ENCODE measurements around the gene RIPOR3. TPM values are rescaled to one million over a fixed set of nuclear protein-coding genes. Genes with fewer than 3 reads are reported as not detected.
A peak's percentile ranks its signal among the peaks of the same experiment; 100 is the strongest.
"Not testable (repeated sequence)": the region's sequence is repeated elsewhere in the genome, so short reads cannot be mapped to it uniquely, and the experiment has no call there.

RIPOR3 gene
- total RNA-seq, 2 experiments from 2014 or later: not detected

DNA sequence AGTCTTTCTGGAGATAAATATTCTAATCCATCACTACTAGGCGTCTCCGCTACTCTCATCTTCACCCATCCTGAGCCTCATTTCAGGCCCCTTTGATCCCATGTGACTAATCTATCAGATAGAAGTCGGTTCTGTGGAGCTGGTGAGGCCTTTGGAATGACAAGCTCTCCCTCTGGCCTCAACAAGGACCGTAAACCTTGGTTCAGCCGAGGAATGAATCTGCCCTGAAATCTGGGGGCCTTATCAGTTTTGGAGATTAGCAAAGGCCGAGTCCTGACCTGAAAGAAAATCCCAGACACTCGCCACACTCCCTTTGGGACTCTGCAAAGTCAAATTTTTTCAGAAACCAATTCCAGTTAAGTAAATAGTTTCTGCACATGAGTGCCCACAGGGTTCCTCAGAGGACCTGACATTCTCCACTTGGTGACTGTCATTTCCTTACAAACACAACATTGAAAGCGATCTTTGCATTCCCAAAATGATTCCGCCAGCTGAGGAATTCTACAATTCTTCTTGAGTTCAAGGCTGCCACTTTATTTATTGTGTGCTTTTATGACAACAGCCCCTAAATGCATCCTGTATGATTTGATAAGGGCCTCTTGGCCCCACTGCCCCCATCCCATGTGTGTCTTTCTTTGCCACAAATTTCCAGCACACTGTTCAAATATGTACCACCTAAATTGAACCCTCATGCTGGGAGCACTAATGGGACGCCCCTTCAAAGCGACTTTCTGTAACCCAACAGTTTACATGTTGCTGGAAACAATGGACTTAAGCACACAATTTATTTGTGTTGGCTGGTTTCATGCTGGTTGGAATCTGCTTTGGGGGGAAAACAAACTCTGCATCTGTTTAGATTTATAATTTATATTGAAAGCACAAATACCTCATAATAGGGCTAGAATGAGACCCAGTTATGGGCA is 10.0 kb upstream of the RIPOR3 start:
- Mint-ChIP-seq H3K9me3 (no peaks in the 10 kb centered on the region), H3K4me1 (no peaks in the 10 kb centered on the region), H3K27me3 (peaks cover 4% of the 10 kb centered on the region)

DNA sequence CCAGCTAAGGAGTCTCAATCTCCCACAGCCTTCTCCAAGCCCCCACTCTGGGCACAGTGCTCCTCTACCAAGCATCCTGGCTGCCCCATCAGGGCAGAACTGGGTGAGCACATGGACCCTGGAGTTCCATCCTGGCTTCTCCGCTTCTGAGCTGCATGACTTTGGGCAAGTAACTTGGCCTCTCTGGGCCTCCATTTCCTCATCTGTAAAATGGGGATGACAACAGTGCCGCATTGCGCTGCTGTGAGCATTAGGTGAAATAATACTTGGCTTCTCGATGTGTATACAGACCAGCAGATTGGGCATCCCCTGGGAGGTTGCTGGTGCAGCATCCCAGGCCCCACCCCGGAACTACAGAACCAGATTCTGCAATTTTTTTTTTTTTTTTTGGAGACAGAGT is 8.3 kb upstream of the RIPOR3 start:
- no peak overlapping the region for H3K4me3 Mint-ChIP-seq
- no peaks in the 10 kb centered on the region for H3K4me1 Mint-ChIP-seq
- no peak for DNase-seq
- no peak overlapping the region for H3K27ac Mint-ChIP-seq
- H3K27me3 Mint-ChIP-seq: peaks cover 4% of the 10 kb centered on the region
- no peaks in the 10 kb centered on the region for H3K9me3 Mint-ChIP-seq
- H3K36me3 Mint-ChIP-seq: no peaks in the 10 kb centered on the region

More for the DNA sequence above, 10.0 kb upstream of the RIPOR3 start:
- no peak overlapping the region for H3K27ac Mint-ChIP-seq
- no peak for DNase-seq
- H3K36me3 Mint-ChIP-seq: no peaks in the 10 kb centered on the region
- H3K4me3 Mint-ChIP-seq: no peak overlapping the region

DNA sequence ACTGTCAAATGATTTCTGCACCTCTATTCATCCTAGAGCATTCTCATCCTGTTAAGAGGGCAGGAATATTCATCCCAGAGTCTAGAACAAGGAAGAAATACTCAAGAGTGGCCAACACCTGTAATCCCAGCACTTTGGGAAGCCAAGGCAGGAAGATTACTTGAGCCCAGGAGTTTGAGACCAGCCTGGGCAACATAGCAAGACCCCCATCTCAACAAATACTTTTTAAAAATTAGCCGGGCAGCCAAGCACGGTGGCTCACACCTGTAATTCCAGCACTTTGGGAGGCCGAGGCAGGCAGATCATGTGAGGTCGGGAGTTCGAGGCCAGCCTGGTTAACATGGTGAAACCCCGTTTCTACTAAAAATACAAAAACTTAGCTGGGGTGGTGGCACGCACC is 6.9 kb upstream of the RIPOR3 start:
- not testable (repeated sequence) for H3K4me3 Mint-ChIP-seq

DNA sequence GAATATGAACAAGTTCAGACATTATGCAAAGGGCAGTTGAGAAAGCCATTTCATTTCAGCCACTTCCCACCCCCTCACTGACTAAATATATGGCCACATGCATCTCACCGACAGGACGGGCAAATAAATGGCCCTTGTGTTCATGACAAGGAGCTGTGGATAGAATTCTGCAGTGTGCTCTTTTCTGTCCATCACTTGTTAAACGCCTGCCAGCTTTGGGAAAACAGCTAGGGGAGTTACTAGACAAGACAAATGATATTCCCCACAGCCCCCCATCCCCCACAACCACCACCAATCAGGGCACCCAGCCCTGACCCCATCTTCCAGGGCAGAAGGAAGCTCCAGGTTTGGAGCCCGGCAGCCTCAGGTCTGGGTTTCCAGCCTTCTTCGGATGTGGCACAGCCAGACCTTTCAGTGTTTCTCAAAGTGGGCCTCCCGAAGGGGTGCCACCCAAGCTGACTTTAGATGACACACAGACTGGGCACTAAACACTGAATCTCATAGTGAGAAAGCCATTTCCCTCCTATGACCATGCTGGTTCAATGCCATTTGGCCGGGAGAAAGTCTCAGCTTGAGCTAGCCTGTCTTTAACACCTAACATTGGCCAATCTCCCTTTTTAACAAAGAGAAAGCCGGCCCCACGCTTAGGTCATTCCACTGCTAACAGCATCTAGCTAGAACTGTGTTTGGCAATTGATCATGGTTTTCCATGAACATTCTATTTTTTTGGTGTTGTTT is 4.0 kb upstream of the RIPOR3 start:
- no peaks in the 10 kb centered on the region for H3K36me3 Mint-ChIP-seq

More for the DNA sequence above, 6.9 kb upstream of the RIPOR3 start:
- H3K36me3 Mint-ChIP-seq, H3K27ac Mint-ChIP-seq, H3K4me1 Mint-ChIP-seq, H3K9me3 Mint-ChIP-seq, DNase-seq: not testable (repeated sequence)
- peaks cover 10% of the 10 kb centered on the region for H3K27me3 Mint-ChIP-seq

DNA sequence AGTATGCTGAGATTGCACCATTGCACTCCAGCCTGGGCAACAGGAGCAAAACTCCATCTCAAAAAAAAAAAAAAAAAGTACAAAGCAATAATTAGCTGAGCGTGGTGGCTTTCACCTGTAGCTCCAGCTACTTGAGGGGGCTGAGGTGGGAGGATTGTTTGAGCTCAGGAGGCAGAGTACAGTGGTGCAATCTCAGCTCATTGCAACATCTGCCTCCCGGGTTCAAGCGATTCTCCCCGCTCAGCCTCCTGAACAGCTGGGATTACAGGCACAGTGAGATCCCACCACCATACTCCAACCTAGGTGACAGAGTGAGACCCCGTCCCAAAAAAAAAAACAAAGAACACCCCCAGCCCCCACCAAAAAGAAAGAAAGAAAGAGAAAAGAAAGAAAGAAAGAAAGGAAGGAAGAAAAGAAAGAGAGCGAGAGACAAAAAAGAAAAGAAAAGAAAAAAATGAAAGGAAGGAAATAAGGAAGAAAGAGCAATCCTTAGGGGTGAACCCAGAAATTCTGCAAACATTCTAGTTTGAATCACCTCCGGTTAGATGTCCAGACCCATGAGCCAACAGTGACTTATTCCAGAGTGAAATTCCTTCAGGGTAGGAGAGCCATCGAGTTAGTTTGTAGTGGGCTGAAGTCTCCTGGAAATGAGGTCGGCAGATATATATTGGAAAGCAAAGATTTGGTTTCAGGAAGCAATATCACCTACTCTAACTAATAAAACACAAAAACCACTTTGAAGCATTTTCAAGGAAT is 3.2 kb upstream of the RIPOR3 start:
- H3K27me3 Mint-ChIP-seq: peaks cover 41% of the 10 kb centered on the region
- H3K36me3 Mint-ChIP-seq: no peaks in the 10 kb centered on the region
- no peak for DNase-seq
- no peak overlapping the region for H3K27ac Mint-ChIP-seq
- H3K9me3 Mint-ChIP-seq: no peaks in the 10 kb centered on the region
- H3K4me1 Mint-ChIP-seq: peaks cover 10% of the 10 kb centered on the region
- no peak overlapping the region for H3K4me3 Mint-ChIP-seq

More for the DNA sequence above, 4.0 kb upstream of the RIPOR3 start:
- peaks cover 10% of the 10 kb centered on the region for H3K4me1 Mint-ChIP-seq
- H3K27ac Mint-ChIP-seq: no peak overlapping the region
- DNase-seq: no peak
- peaks cover 36% of the 10 kb centered on the region for H3K27me3 Mint-ChIP-seq
- no peaks in the 10 kb centered on the region for H3K9me3 Mint-ChIP-seq
- H3K4me3 Mint-ChIP-seq: no peak overlapping the region

DNA sequence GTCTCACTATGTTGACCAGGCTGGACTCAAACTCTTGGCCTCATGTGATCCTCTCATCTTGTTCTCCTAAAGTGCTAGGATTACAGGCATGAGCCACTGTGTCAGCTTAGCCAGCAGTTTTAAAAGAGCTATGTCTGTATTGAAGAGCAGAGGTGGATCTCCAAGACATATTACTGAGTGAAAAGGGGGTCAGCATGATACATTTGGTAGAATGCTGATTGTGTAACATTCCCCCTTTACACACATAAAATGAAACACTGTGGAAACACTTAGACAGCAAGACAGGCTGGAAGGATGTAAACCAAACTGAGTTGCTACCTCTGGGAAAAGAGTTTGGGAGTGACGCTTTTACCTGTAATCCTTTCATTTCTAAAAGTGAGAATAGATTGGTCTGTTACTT is 1.7 kb upstream of the RIPOR3 start:
- no peaks in the 10 kb centered on the region for H3K9me3 Mint-ChIP-seq
- no peak overlapping the region for H3K27ac Mint-ChIP-seq
- H3K4me3 Mint-ChIP-seq: no peak overlapping the region
- no peaks in the 10 kb centered on the region for H3K36me3 Mint-ChIP-seq
- peaks cover 10% of the 10 kb centered on the region for H3K4me1 Mint-ChIP-seq
- DNase-seq: no peak
- peaks cover 52% of the 10 kb centered on the region for H3K27me3 Mint-ChIP-seq

DNA sequence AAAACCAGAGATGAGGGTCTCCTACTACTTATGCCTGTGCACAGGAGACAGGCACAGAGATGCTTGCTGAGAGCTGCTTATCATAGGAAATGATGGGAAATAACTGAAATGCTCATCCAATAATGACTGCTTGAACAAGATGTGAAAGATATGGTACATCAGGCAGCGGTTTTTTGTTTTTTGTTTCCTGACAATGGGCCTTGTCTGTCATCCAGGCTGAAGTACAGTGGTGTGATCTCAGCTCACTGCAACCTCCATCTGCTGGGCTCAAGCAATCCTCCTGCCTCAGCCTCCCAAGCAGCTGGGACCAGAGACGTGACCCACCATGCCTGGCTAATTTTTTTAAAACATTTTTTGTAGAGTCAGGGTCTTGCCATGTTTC is 1.2 kb upstream of the RIPOR3 start:
- Mint-ChIP-seq H3K4me3 (no peak overlapping the region), H3K36me3 (no peaks in the 10 kb centered on the region), H3K27me3 (peaks cover 53% of the 10 kb centered on the region), H3K9me3 (no peaks in the 10 kb centered on the region), H3K4me1 (peaks cover 10% of the 10 kb centered on the region), H3K27ac (no peak overlapping the region)
- DNase-seq: no peak

DNA sequence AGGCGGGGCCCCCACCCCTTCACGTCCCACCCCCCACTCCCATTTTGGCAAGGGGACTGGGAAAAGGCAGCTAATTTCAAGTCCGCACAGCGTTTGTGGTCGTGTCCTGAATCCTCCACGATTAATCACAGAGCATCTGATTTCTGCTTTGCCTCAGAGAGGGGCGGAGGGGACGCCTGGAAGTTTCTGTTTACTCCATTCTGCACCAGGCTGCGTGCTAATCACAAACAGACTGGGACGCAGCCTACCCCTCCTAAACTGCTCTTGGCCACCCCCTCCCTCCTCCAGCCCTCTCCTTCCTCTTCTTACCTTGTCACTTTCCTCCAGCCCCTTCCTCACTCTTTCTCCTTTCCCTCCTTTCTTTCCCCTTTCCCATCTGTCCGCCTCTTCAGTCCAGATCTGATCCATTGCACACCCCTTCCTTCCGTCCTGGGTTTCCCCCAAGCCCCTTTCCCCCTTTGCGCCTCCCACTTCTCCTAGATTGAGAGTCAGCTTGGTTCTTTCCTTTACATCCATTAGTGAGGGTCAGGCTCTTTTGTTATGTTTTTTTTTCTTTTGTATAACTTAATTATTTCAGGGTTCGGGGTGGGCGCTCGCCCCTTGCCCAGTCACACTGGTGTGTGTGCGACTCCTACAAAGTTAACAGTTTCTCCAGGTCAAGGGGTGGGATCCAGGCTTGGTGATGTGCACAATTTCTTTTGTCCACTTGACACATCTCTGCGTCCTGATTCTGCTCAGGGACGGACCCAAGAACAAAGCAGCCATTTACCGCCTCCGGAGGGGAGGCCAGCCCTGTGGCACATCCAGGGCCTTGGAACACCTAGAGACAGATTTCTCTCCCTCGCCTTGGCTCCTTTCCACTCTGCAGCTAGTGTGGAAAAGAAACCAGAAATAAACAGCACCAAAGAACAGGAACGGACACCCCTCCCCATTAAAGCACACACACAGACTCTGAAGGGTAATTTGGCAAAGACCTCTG is 520 bp upstream of the RIPOR3 start:
- peak overlapping the region; percentile 2 for H3K4me3 Mint-ChIP-seq
- H3K36me3 Mint-ChIP-seq: no peaks in the 10 kb centered on the region
- H3K4me1 Mint-ChIP-seq: peaks cover 10% of the 10 kb centered on the region
- H3K9me3 Mint-ChIP-seq: no peaks in the 10 kb centered on the region
- peaks cover 57% of the 10 kb centered on the region for H3K27me3 Mint-ChIP-seq
- H3K27ac Mint-ChIP-seq: no peak overlapping the region
- no peak for DNase-seq

DNA sequence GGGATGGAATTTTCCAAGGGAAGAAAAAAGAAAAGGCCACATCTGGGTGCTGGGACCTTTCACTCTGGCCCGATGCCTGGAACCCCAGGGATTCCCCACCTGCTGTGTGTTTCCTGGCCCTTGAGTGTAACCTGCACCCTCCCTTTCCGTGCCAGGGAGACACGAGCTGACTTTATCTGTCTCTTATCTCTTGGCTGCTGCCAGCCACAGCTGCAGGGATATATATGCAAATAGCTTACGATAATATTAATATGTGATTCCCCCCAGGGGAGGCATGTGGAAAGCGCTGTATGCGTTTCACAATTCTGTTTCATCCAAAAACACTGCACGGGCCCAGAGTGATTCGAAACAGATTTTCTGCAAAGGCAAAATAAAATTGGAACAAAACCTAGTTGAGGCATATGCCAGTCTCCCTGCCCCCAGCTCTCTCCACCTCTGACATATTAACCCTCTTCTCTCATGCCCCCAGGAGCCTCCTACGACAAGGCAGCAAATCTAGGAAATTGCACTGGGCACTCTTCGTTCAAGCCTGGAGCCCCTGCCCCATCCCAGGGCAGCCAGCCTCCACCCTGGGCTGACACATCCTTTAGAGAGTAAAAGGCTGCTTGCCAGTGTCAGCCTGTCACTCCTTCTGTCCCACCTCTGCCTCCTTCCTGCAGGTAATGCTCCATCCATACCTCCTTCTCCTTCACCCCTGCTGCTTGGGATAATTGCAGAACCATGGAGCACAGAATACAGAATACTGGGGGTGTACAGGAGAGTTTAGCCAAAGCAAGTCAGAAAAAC is 1.3 kb downstream of the RIPOR3 start:
- peaks cover 57% of the 10 kb centered on the region for H3K27me3 Mint-ChIP-seq
- H3K9me3 Mint-ChIP-seq: no peaks in the 10 kb centered on the region
- H3K4me3 Mint-ChIP-seq: no peak overlapping the region
- DNase-seq: no peak
- peaks cover 10% of the 10 kb centered on the region for H3K4me1 Mint-ChIP-seq
- no peaks in the 10 kb centered on the region for H3K36me3 Mint-ChIP-seq
- H3K27ac Mint-ChIP-seq: no peak overlapping the region

DNA sequence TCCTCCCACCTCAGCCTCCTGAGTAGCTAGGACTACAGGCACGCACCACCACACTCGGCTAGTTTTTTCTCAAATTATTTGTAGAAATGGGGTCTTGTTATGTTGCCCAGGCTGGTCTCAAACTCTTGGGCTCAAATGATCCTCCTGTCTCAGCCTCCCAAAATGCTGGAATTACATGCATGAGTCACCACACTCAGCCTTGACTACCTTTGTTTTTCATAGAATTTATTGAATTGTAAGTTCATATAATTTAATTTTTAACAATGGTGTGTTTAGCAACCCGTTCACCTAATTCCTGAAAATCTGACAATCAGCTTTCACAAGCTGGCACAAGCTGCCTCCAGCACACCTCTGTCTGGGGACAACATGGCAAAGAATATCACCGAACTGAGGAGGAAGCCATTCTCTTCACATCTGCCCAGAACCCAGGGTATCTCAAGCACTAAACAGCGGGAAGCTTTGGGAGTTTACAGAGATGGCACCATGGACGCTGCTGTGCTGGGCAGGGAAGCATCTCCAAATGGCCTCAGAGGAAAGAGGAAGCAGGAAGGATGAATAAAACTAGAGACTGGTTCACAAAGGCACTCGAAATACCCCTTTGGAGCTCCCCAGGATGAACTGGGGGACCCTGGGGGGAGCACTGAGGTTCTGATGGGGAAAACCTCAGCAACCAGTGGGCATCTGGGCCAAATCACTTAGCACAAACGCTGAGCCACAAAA is 2.9 kb downstream of the RIPOR3 start:
- Mint-ChIP-seq H3K4me1 (peaks cover 10% of the 10 kb centered on the region), H3K9me3 (no peaks in the 10 kb centered on the region), H3K4me3 (no peak overlapping the region), H3K27ac (no peak overlapping the region), H3K36me3 (no peaks in the 10 kb centered on the region), H3K27me3 (peaks cover 51% of the 10 kb centered on the region)
- DNase-seq: no peak

DNA sequence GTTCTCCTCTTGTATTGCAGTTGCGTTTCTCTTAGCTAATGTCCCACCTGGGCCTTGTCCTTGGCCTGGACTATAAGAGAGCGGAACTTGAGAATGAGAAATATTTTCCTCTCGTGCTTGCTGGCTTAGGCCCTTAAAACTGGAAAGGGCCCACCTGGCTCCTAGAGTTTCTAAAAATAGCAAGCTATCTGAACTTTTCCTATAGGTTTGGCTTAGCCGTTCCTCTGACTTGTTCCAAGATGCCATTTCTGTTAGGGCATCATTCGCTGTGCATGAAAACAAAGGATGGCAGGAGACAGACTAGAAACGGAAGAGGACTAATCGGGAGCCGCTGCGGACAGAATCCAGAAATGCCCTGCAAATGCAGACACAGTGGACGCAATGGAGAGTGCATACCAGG is 4.5 kb downstream of the RIPOR3 start:
- Mint-ChIP-seq H3K4me1 (peaks cover 9% of the 10 kb centered on the region), H3K27ac (no peak overlapping the region), H3K36me3 (no peaks in the 10 kb centered on the region), H3K4me3 (no peak overlapping the region), H3K9me3 (no peaks in the 10 kb centered on the region), H3K27me3 (peaks cover 39% of the 10 kb centered on the region)
- no peak for DNase-seq

DNA sequence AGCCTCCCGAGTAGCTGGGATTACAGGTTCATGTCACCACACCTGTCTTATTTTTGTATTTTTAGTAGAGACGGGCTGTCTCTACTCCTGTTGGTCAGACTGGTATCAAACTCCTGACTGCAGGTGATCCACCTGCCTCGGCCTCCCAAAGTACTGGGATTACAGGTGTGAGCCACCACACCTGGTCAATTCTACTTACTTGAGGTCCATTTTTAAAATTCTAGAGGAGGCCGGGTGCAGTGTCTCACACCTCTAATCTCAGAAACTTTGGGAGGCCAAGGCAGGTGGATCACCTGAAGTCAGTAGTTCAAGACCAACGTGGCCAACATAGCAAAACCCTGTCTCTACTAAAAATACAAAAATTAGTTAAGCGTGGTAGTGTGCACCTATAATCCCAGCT is 7.8 kb downstream of the RIPOR3 start:
- Mint-ChIP-seq H3K27ac (no peak overlapping the region), H3K4me1 (no peaks in the 10 kb centered on the region), H3K27me3 (peaks cover 8% of the 10 kb centered on the region), H3K4me3 (no peak overlapping the region), H3K36me3 (no peaks in the 10 kb centered on the region), H3K9me3 (no peaks in the 10 kb centered on the region)
- DNase-seq: no peak

DNA sequence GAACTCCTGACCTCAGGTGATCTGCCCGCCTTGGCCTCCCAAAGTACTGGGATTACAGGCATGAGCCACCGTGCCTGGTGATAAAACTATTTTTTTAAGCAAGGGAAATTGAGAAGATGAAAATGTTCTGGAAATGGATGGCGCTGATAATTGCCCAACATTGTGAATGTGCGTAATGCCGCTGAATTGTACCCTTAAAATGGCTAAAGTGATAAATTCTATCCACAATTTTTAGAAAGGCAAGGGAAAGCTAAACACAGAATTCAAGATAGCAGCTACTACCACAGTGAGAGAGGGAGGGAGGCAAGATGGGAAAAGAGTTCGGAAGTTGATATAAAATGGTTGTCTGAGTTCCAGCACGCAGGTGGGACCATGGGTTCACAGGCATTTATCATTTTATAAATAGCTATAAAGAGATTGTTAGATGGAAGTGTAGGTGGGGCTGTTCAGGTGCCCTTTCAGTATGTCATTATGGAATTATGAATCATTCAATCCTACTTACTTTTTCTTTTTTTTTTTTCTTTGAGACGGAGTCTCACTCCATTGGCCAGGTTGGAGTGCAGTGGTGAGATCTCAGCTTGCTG is 8.3 kb downstream of the RIPOR3 start:
- Mint-ChIP-seq H3K9me3 (no peaks in the 10 kb centered on the region), H3K36me3 (no peaks in the 10 kb centered on the region), H3K27me3 (peaks cover 9% of the 10 kb centered on the region), H3K27ac (no peak overlapping the region), H3K4me3 (no peak overlapping the region), H3K4me1 (no peaks in the 10 kb centered on the region)
- no peak for DNase-seq
